ENCODE results near the gene VRK1.

Gene VRK1

DNA sequence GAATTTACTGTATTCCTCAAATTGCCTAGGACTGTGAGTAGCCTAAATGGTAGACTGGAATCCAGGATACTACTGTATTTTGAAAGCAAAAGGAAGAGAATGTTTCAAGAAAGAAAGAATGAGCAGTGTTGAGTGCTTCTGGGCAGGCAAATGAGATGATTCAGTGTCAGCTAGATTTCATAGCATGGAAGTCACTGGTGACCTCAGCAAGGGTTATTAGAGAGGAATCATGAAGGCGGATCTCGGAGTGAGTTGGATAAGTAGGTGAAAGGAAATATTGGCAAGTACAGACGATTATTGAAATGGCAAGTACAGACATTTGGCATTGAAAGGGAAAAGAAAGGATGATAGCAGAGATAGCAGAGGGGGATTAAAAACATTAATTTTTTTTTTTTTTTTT is 27.1 kb downstream of the VRK1 start:
- DNase-seq (ENCODE audit: low read depth in 3 of 3) = no peak

GRCh38 chr14:96826818-96827217 is 29.6 kb downstream of the VRK1 start:
- no peak for DNase-seq (ENCODE audit: low read depth in 3 of 3)

DNA sequence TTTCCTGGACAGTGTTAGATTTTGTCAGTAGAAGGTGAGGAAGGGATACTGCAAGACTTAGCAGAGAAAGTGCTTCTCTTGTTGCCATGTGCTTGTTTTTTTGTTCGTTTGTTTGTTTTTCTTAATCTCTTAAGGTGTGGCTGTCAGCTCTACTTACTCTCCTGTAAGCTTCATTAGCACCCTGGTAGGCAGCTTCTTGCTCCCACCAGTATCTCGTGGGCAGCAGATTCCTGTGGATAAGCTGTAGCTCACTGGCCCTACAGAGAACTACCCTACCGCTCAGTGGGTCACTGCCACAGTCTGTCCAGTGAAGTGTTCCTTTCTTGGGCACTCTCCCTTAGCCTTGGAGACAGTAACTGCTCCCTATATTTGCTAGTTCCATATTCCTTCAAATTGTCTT is 30.1 kb downstream of the VRK1 start:
- no peak for DNase-seq (ENCODE audit: low read depth in 3 of 3)

- no peak for DNase-seq (ENCODE audit: low read depth in 3 of 3)
These were observed 32.6 kb downstream of the VRK1 start for GRCh38 chr14:96829791-96830190.

DNA sequence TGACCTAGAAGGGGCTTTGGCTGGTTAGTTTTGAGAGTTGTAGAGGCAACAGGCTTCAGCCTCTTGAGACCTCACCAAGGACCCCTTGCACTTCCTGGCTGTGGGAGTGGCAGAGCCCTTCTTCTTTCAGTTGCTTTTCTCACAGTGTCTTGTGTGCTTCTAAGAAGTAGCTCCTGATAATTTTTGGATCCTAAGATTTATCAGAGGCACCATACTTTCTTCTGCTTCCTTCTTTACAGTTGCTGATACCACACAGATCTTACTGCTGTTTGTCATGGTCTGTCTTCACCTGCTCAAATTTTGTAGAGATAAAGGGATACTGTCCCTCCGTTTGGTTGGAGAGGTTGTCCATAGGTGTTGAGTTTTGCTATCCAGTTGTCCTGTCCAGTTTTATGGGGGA is 33.8 kb downstream of the VRK1 start:
- no peak for DNase-seq (ENCODE audit: low read depth in 3 of 3)

DNA sequence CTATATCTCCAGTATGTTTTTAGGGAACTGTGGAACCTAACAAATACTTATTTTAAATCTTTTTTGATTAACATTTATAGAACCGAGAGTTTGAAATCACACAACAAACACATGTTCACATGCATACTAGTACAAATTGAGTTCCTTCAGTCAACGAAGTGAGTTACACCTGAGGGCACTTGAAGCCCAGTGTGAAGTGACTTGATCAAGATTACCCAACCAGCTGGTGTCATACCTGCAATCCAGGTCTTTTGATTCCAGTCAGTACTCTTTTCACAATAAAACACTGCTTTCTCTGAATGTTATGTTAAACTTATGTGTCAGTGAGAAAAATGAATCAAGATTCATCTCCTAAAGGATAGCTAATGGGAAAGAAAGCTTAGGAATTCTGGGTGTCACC is 35.2 kb downstream of the VRK1 start:
- DNase-seq (ENCODE audit: low read depth in 3 of 3) = no peak

DNA sequence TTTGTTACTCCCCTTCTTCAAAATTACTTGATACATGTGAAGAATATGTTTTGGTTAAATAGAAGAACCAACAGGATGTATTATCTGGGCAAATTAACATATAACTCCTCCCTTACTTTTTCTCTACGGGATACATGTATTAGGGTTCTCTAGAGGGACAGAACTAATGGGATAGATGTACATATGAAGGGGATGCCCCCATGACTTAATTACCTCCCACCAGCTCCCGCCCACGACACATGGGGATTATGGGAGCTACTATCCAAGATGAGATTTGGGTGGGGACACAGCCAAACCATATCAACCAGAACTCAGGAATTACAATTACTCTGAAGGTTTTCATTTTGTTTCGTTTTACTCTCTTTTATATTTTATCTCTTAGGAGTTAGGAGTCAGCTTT is 41.3 kb downstream of the VRK1 start:
- no peak for DNase-seq (ENCODE audit: low read depth in 3 of 3)

DNA sequence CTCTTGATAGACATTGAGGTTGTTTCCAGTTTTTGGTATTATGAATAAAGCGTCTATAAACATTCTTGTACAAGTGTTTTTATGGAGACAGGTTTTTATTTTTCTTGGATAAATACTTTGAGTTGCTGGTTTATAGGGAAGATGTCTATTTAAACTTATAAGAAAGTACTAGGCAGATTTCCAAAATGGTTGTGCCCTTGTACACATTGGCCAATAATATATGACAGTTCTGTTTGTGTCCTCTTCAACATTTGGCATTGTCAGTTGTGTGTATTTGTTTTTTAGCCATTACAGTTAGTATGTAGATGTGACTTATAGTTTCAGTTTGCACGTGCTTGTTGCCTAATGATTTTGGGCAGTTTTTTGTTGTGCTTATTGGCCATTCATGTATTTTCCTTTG is 42.1 kb downstream of the VRK1 start:
- DNase-seq (ENCODE audit: low read depth in 3 of 3) = no peak

DNA sequence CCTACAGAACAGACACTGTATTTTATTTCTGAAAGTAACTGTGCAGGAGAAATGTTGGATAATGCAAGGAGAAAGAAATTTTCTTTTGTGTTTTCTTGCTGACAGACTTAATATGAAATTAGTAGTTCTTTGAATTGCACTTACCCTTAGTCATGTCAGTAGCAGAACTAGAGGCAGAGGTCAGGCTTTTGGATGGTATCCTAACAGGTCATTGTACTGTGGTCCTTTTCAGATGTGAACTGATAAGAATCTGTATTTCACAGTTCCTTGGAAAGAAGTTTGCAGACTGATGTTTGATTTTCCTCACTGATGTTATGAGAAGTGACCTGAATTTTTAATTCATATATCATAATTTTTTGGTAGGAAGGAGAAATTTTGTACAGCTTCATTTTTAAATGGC is 46.0 kb downstream of the VRK1 start:
- DNase-seq (ENCODE audit: low read depth in 3 of 3) = no peak

GRCh38 chr14:96844857-96845570 is 47.8 kb downstream of the VRK1 start:
- no peak for DNase-seq (ENCODE audit: low read depth in 3 of 3)

- DNase-seq (ENCODE audit: low read depth in 3 of 3) = no peak
These were observed 50.3 kb downstream of the VRK1 start for GRCh38 chr14:96847451-96847850.

- no peak for DNase-seq (ENCODE audit: low read depth in 3 of 3)
These were observed 50.8 kb downstream of the VRK1 start for GRCh38 chr14:96848011-96848410.

DNA sequence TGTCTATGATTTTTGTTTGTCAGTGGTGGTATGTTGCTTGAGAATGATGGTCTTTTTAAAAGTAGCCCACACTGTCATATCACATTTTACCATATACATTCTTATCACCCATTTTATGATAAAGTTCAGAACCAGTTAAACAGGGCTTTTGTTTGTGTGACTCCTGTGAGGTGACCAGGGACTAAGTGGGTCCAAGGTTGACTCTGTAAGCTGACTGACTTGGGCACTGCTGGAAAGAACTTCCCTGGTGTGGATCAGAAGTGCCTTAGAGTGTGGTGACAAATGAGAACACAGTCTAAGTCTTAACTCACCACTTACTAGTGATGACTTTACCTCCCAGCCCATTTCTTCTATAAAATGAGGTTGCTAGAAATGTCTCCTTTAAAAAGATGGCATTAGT is 52.6 kb downstream of the VRK1 start:
- DNase-seq (ENCODE audit: low read depth in 3 of 3) = no peak

DNA sequence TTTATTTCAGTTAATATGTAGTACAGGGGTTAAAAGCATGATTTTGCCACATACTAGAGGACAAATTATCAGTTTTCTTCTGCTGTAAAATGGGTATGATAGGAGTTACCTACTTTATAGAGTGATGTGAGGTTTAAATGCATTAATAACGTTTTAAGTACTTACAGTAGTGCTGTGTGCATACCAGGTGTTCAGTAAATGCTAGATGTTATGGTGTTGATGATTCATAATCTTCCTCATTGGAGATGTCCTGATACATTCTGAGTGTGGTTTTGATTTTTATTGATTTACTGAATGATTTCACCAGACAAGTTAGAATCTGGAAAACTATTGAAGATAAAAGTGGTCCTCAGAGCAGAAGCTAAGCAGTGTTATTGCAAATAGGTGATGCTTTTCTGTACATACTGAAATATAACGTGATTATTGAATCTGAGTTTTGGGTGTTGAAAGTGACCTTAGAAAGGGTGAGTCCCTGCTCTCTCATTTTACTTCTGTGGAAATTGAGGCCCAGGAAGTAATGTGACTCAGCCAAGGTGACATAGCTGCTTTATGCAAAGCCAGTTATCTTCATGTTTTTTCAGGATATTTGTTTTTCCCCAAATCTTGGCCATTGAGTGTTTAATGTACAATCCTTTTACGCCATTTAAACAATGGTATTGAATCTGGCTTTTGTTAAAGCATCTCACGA is 54.7 kb downstream of the VRK1 start:
- no peak for DNase-seq (ENCODE audit: low read depth in 3 of 3)

GRCh38 chr14:96852823-96853422 is 55.7 kb downstream of the VRK1 start:
- no peak for DNase-seq (ENCODE audit: low read depth in 3 of 3)

DNA sequence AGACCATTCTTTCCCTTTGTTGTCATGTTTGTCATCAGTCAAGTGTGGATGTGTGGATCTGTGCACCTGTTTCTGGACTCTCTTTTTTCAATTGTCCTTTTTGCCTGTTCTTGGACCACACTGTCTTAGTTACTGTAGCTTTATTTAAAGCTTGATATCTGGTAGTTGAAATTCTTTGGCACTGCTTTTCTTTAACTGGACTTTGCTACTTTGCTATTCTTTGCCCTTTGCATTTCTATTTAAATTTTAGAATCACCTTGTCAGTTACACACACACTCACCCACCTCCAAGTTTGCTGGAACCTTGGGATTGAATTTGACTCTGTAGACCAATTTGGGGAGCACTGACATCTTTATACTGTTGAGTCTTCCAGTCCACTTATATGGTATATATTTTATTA is 61.5 kb downstream of the VRK1 start:
- DNase-seq (ENCODE audit: low read depth in 3 of 3) = no peak

- no peak for DNase-seq (ENCODE audit: low read depth in 3 of 3)
These were observed 64.6 kb downstream of the VRK1 start for GRCh38 chr14:96861568-96862310.

GRCh38 chr14:96863327-96863985 is 66.3 kb downstream of the VRK1 start:
- DNase-seq (ENCODE audit: low read depth in 3 of 3) = no peak

DNA sequence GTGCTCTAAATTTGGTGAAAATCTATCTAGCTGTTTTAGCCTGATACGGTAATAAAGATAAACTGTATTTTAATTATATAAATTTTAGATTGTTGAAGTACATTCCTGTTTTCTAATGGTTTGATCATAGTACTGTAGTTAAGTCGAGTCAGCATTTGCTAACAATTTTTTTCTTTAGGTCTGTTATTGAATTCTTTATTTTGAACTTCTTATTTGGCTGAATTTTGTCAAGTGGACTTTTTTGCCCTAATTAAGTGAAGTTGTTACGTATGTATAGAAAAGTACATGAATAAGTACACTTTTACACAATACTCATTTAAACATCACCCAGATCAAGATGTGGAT is 66.8 kb downstream of the VRK1 start:
- no peak for DNase-seq (ENCODE audit: low read depth in 3 of 3)

GRCh38 chr14:96867634-96868033 is 70.5 kb downstream of the VRK1 start:
- DNase-seq (ENCODE audit: low read depth in 3 of 3) = no peak

DNA sequence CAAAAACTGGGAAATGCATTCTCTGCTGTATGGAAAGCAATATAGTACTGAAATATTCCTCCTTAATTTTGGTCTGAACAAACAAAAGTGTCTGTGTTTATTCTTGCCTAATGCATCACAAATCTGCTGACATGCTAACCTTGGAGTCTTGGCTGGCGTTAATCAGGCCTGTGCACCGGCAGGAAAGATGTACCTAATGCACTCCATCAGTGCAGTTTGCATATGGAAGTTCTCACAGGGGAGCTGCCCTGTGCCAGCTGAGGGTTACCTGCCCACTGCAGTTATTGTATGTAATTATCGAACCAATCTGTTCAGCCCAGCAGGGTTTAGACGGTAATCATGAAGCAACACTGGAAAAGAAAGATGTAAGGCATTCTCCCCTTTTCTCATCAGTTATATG is 76.9 kb downstream of the VRK1 start:
- DNase-seq (ENCODE audit: low read depth in 3 of 3) = no peak

- no peak for DNase-seq (ENCODE audit: low read depth in 3 of 3)
These were observed 79.6 kb downstream of the VRK1 start for GRCh38 chr14:96876747-96877146.

Measured in stimulated activated CD4-positive, alpha-beta T cell treated with anti-CD3 and anti-CD28 coated beads, TNF-alpha, amount 100 ng/mL, for 24 hours (primary cell).